A673 (cell line): Measurements from ENCODE around the gene ST3GAL4. TPM values are rescaled to one million over a fixed set of nuclear protein-coding genes. Genes with fewer than 3 reads are reported as not detected.

Source experiments
- BruUV-seq: library from RNA; stranded (reverse); fragments of 400-500 nt; replicated peaks from 2 replicates; lab custom pipeline; 2021; lab: Mats Ljungman, UMichigan
- CTCF ChIA-PET: fragments of 300-600 bp; sonication (Branson Sonifier 250); formaldehyde crosslinking; loops from one replicate; lab custom pipeline; 2022; ENCODE audit warnings: antibody characterized with exemption; lab: Charles Lee
- POLR2A ChIA-PET: fragments of 300-600 bp; sonication (Branson Sonifier 250); formaldehyde crosslinking; loops from one replicate; lab custom pipeline; 2022; ENCODE audit warnings: antibody characterized with exemption; ENCODE audit not compliant: low non-redundant PET; lab: Charles Lee
- DNase-seq: peaks from one replicate; pipeline ENCODE4 v3.0.0-alpha.2; 2015; ENCODE audit warnings: low spot score
- H3K27ac ChIP-seq: fragments of 200-600 bp; sonication (generic); 2 replicates; pipeline ENCODE4 v1.5.1; 2016; ENCODE audit warnings: mixed run types, low read depth, mild to moderate bottlenecking, mixed read lengths, antibody characterized with exemption, low read length; ENCODE audit not compliant: poor library complexity, severe bottlenecking
- H3K27me3 ChIP-seq: fragments of 200-600 bp; sonication (generic); replicated peaks from 2 replicates; pipeline ENCODE4 v1.6.1; 2017; ENCODE audit warnings: mixed run types, low read depth, mild to moderate bottlenecking, mixed read lengths, antibody characterized with exemption, low read length; ENCODE audit not compliant: insufficient read depth, poor library complexity
- H3K36me3 ChIP-seq: fragments of 200-600 bp; sonication (generic); 2 replicates; pipeline ENCODE4 v1.6.1; 2016; ENCODE audit warnings: mixed run types, mild to moderate bottlenecking, mixed read lengths, antibody characterized with exemption, low read length; ENCODE audit not compliant: insufficient read depth, poor library complexity, severe bottlenecking
- H3K4me1 ChIP-seq: fragments of 200-600 bp; sonication (generic); 2 replicates; pipeline ENCODE4 v1.6.1; 2017; ENCODE audit warnings: mixed run types, mild to moderate bottlenecking, mixed read lengths, antibody characterized with exemption, low read length; ENCODE audit not compliant: insufficient read depth, poor library complexity, severe bottlenecking
- H3K4me3 ChIP-seq: fragments of 200-600 bp; sonication (generic); 2 replicates; pipeline ENCODE4 v1.5.1; 2016; ENCODE audit warnings: low read depth, mixed run types, mild to moderate bottlenecking, mixed read lengths, low read length; ENCODE audit not compliant: poor library complexity, severe bottlenecking
- H3K9me3 ChIP-seq: fragments of 200-600 bp; sonication (generic); 2 replicates; pipeline ENCODE4 v1.6.1; 2016; ENCODE audit warnings: mixed run types, low read depth, mild to moderate bottlenecking, mixed read lengths, antibody characterized with exemption, low read length; ENCODE audit not compliant: poor library complexity, severe bottlenecking
- EZH2 ChIP-seq: fragments of 200-600 bp; sonication (generic); IDR thresholded peaks from 2 replicates; pipeline ENCODE4 v1.6.1; 2017; ENCODE audit warnings: borderline replicate concordance, low read depth, mild to moderate bottlenecking, mixed read lengths, antibody characterized with exemption, low read length; ENCODE audit not compliant: poor library complexity, severe bottlenecking
- intact Hi-C: fragments of 100-400 bp; cut with micrococcal nuclease; formaldehyde crosslinking; loops from one replicate; pipeline ENCODE4 v1.10.0; 2022; ENCODE audit not compliant: unreplicated experiment
- total RNA-seq: library from RNA; stranded (reverse); gene quantifications from 2 replicates; pipeline ENCODE4 v1.2.3, GENCODE V29; 2021
- TF ChIP-seq, protein P1 (sequence below): fragments of 300-800, 200-600 bp; sonication (generic); conservative IDR thresholded peaks from 2 replicates; pipeline ENCODE4 v1.5.1; 2017; ENCODE audit warnings: low read depth, mild to moderate bottlenecking, antibody characterized with exemption, low read length, moderate library complexity, mixed read lengths

Gene ST3GAL4
- total RNA-seq, 1 experiment from 2014 or later, result 29.9 TPM

DNA sequence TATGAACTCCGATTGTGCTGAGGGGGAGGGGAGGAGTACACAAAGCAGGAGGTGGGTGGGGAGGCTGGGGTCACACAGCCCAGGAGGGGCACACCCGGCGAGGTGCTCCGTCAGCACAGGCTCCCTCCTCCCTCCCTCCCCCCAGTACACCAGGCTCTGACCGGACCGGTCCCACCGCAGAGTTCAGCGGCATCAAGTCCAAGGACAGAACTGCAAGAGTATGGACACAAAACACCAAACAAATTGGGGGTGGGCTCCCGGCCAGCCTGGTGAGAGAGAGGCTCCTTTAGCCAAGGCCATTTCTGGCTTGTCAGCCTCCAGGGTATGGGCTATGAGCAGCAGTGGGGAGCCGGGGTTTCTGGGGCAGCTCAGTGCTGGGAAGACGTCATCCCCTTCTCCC, 68.3 kb downstream of the ST3GAL4 start:
- TF ChIP-seq, protein P1, sequence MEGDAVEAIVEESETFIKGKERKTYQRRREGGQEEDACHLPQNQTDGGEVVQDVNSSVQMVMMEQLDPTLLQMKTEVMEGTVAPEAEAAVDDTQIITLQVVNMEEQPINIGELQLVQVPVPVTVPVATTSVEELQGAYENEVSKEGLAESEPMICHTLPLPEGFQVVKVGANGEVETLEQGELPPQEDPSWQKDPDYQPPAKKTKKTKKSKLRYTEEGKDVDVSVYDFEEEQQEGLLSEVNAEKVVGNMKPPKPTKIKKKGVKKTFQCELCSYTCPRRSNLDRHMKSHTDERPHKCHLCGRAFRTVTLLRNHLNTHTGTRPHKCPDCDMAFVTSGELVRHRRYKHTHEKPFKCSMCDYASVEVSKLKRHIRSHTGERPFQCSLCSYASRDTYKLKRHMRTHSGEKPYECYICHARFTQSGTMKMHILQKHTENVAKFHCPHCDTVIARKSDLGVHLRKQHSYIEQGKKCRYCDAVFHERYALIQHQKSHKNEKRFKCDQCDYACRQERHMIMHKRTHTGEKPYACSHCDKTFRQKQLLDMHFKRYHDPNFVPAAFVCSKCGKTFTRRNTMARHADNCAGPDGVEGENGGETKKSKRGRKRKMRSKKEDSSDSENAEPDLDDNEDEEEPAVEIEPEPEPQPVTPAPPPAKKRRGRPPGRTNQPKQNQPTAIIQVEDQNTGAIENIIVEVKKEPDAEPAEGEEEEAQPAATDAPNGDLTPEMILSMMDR, result no peak
- TF ChIP-seq EZH2, result no peak
- BruUV-seq, result no TSS peak
- Histone ChIP-seq H3K9me3 (no peaks in the 10 kb centered on the region), H3K4me1 (no peaks in the 10 kb centered on the region), H3K4me3 (no peak overlapping the region), H3K36me3 (no peaks in the 10 kb centered on the region), H3K27ac (no peak overlapping the region), H3K27me3 (no peaks in the 10 kb centered on the region)
- DNase-seq, result no peak
- CTCF ChIA-PET, result no interaction called here
- POLR2A ChIA-PET, result no interaction called here
- intact Hi-C loops, result no loop called here

DNA sequence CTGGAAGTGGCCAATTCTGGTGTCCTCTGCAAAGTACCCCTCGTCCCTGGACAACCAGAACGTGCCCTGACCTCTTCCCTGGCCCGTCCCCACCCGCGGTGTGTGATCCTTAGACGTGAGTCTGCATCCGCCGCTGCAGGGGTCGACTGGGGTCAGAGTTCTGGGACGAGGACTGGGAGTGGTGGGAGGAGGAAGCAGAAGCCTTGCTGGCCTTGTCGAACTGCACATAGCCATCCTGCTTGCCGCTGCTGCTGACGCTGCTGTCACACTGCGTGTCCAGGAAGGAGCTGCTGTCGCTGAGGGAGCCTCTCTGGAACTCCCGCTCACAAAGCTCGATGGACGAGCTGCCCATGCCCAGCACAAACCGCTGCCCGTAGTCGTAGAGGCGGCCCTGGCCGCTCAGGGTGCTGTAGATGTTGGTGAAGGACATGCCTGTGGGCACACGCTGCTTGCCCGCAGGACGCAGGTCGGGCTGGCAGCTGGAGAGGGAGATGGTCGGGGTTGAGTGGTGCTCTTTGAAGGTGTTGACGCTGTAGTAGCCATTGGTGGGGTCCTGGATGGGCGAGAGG, 69.1 kb downstream of the ST3GAL4 start:
- CTCF ChIA-PET, result no interaction called here
- intact Hi-C loops, result no loop called here
- H3K27me3 ChIP-seq, result no peaks in the 10 kb centered on the region
- no peak for TF ChIP-seq EZH2
- TF ChIP-seq, protein P1, result no peak
- no peak for DNase-seq
- H3K27ac ChIP-seq, result no peak overlapping the region
- no peaks in the 10 kb centered on the region for H3K36me3 ChIP-seq
- POLR2A ChIA-PET, result no interaction called here
- BruUV-seq, result no TSS peak
- no peaks in the 10 kb centered on the region for H3K4me1 ChIP-seq
- no peaks in the 10 kb centered on the region for H3K9me3 ChIP-seq
- H3K4me3 ChIP-seq, result no peak overlapping the region

DNA sequence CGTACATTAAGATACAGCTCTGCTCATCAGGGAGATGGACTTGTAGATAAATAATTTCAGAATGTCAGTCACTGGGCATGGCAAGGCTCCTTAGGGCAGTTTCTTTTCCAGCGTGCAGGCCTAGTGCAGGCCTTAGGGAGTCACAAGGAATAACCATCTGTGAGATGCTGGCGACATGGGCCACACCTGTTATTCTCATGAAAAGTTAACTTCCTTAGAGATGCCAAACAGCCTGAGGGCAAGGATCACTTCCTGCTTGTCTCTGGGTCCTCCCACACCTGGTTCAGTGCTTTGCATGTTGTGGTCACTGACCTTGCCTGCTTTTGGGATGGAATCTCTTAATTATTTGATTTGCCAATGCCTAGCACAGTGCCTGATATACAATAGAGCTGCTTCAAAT, 70.6 kb downstream of the ST3GAL4 start:
- H3K4me1 ChIP-seq, result no peaks in the 10 kb centered on the region
- POLR2A ChIA-PET, result no interaction called here
- intact Hi-C loops, result no loop called here
- CTCF ChIA-PET, result interaction anchor here (0.7 kb wide), 1 partner anchor 119 kb away, joined by 5 read pairs; no protein-coding TSS in a partner anchor
- no peaks in the 10 kb centered on the region for H3K27me3 ChIP-seq
- DNase-seq, result no peak
- BruUV-seq, result no TSS peak
- no peaks in the 10 kb centered on the region for H3K9me3 ChIP-seq
- TF ChIP-seq EZH2, result no peak
- TF ChIP-seq, protein P1, result no peak
- no peaks in the 10 kb centered on the region for H3K36me3 ChIP-seq
- no peak overlapping the region for H3K4me3 ChIP-seq
- H3K27ac ChIP-seq, result no peak overlapping the region
